Stimulated activated CD4-positive, alpha-beta T cell treated with anti-CD3 and anti-CD28 coated beads, Interleukin-2, amount 100 ng/mL, for 48 hours (primary cell): ENCODE results near the gene KIAA0930.
A peak's percentile ranks its signal among the peaks of the same experiment; 100 is the strongest.
"Not testable (repeated sequence)": the region's sequence is repeated elsewhere in the genome, so short reads cannot be mapped to it uniquely, and the experiment has no call there.

Experiments used
- DNase-seq, 2 donors: peaks; one replicate each; pipeline ENCODE4 v3.0.0-alpha.2; 2020

KIAA0930 gene

DNA sequence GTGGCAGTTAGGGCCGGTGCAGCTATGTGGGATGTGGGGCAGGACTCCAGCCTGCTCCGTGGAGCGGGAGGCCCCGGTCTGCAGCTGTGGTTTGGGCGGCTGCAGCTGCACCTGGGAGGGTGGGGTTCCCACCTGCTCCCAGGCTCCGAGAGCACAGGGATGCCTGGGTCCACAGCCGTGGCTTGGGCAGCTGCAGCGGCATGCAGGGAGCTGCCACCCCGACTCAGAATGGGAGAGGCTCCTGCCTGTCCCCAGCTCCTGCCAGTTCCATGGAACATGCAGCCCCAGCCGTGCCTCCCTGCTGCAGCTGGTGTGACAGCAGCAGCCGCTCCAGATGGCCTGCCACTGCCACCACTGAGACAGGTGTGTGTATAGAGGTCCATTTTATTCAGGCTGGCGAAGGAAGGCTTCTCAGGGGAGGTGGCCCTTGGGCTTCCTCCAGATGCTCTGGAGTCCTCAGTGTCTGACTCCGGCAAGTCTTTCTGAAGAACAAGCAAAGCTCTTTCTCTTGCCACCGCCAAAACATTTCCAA lies 22.3 kb upstream of the KIAA0930 start:
- no peak for DNase-seq

DNA sequence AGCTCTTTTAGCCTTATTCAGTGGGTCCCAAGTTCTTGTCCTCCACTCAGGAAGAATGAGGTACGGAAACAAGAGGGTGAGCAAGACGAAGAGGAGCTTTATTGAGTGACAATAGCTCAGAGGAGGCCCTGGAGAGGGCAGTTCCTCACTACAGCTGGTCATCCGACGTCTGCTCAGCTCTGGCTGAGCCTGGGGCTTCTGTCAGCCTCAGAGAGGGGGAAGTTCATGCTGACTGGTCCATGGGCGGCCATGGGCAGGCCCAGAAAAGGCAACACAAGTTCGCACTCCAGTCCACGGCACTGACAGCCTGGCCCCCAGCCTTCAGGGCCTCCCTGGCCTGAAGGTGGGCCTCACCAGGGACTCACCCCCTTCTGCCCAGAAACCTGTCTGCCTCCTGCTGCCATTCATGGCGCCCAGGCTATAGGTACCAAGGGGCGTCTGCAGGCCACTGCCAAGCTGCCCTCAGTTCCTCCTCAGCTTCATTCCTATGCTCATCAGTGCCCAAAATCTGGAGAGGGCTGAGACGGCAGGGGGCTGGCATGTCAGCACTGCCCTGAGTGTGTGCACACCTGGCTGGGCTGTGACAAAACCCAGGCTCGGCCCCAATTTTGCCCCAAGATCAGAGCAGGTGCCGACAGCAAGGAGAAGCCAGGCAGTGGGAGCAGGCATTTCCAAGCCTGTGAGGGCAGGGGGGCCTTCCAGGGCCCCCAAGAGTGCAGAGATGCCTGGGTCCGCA lies 21.7 kb upstream of the KIAA0930 start:
- no peak for DNase-seq

DNA sequence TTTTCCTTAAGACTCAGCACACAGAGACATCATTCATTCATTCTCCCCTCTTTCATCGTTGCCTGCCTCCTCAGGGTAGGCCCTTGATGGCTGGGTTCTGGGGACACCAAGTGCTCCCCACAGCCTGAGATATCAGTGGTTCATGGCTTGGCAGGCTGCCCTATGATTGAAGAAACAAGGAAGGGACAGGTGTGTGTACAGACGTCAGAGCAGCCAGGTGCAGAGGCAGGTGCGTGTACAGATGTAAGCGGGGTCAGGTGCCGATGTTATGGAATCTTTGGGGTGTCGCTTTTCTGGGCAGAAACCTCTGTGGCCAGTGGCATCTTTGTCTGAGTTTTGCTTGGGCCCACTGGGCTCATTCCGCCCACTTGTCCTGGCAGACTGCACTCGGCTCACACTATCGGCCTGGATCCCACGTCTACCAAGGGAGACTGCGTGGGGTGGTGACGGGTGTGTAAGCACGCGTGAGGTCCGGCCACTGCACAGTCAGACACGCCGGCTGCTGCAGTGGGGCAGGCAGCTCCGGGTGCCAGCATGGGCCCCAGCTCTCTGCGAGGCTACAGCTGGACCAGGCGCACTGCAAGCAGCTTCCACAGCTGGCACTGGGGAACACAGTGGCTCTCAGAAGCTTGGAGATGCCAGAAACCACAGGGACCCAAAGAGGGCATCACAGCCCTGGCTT lies 20.9 kb upstream of the KIAA0930 start:
- no peak for DNase-seq

DNA sequence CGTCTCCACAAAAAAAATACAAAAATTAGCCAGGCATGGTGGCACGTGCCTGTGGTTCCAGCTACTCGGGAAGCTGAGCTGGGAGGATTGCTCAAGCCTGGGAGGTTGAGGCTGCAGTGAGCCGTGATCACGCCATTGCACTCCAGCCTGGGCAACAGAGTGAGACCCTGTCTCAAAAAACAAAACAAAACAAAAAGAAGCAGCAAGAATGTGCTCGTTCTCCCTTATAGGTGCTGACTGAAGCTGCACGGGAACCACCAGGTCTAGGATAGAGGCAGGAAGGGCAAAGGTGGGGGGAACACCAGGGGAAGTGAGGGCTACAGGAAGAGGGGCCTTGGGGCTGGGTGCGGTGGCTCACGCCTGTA lies 19.7 kb upstream of the KIAA0930 start:
- DNase-seq, result not testable (repeated sequence)

DNA sequence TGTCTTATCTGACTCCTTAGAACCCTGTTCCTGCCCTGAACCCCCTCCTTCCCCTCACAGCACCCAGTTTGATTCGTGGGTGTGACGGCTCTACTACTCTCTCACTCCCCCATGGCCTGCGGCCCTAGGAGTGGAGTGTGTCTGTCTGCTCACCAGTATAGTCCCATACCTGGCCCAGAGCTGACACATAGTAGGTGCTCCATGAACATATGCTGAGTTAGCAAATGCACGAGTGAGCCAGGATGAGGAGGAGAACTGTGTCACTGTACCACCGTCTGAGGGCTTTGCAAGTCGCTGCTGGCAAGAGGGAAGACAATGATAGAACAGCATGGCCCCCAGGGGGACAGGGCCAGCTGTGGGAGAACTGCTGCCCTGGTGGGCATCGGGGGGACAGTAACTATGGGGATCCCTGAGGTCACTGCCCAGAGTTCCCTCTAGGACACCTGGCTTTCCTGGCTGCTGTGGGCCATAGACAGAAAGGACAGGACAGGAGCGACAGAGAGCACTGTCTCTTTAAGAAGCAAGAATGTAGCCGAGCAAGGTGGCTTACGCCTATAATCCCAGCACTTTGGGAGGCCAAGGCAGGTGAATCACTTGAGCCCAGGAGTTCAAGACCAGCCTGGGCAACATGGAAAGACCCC lies 19.2 kb upstream of the KIAA0930 start:
- no peak for DNase-seq

DNA sequence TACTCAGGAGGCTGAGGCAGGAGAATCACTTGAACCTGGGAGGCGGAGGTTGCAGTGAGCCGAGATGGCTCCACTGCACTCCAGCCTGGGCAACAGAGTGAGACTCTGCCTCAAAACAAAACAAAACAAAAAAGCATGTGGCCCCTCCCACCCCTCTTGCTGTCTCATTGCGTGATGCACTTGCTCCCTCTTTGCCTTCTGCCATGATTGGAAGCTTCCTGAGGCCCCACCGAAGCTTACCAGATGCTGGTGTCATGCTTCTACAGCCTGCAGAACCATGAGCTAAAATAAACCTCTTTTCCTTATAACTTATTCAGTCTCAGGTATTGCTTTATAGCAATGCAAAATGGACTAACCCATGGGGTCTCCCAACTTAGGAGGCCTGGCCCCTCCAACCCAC lies 17.2 kb upstream of the KIAA0930 start:
- not testable (repeated sequence) for DNase-seq

DNA sequence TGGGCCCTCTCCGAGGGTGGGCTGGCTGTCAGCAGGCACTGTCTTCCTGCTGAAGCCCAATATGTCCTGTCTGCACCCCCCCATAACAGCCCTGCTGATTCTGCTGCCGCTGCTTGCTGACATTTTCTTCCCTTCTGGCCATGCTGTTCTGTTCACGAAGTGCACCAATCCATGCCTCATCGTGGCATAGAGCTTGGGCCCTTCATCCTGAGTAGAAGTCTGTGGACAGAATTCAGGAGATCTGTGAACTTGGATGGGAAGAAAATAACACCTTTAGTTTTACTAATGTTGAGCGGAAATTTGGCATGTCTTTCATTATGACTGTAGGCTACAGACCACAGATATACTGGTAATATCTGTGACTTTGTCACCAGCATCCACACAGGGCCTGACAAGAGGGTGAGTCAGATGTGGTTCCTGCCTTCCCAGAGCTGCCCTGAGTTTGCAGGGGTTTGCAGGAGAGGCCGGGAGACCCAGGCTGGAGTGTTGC lies 14.1 kb upstream of the KIAA0930 start:
- DNase-seq, result peak in 1 of 2 donors; percentile 31

DNA sequence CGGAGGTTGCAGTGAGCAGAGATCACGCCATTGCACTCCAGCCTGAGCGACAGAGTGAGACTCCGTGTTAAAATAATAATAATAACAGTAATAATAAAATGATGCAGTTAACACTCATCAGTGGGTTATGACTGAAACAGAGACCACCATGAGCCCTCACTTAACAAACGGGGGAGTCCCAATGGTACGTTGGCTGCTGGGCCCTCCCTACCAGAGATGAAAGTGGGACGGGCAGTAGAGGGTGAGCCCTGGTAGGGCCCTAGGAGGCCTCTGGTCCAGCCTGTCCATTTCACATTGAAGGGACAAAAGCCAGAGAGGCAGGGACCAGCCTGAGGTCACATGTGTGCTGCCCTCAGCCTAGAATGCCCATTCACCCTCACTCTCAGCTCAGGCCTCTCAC lies 13.7 kb upstream of the KIAA0930 start:
- DNase-seq, result no peak

DNA sequence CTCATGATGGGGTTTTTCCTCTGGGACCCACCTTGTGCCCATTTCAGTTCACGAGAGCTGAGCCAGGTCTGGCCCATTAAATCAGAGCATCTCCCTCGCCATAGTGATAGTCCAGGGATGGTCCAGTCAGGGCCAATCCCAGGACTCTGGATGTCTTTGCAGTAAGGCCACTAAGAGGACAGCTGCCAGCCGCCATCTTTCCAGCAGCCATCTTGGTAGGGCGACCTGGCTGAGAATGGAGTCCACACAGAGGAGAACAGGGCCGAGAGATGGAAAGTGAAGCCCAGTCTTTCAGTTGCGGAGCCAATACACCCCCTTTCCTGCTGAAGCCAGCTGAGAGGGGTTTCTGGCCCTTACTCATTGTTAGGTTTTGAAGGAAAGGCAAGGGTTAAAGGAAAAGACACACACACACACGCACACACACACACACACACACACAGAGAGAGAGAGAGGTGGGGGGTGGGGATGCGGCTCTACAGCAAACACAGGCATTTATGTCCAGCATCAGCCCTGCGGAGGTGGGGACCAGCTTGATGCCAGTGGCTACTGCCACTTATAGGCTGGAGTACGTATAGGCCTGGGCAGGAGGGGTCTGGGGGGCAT lies 12.4 kb upstream of the KIAA0930 start:
- DNase-seq, result no peak

DNA sequence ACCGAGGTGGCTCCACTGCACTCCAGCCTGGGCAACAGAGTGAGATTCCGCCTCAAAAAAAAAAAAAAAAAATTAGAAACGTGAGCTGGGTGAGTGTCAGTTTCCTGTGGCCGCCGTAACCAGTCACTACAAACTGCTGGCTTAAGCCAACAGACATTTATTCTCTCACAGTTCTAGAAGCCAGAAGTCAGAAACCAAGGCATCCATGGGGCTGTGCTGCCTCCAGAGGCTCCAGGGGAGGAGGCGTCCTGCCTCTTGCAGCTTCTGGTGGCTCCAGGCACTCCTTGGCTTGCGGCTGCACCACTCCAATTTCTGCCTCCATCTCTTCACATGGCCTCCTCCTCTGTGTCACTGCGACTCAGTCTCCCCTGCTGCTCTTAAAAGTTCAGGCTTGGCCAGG lies 11.1 kb upstream of the KIAA0930 start:
- DNase-seq, result no peak

DNA sequence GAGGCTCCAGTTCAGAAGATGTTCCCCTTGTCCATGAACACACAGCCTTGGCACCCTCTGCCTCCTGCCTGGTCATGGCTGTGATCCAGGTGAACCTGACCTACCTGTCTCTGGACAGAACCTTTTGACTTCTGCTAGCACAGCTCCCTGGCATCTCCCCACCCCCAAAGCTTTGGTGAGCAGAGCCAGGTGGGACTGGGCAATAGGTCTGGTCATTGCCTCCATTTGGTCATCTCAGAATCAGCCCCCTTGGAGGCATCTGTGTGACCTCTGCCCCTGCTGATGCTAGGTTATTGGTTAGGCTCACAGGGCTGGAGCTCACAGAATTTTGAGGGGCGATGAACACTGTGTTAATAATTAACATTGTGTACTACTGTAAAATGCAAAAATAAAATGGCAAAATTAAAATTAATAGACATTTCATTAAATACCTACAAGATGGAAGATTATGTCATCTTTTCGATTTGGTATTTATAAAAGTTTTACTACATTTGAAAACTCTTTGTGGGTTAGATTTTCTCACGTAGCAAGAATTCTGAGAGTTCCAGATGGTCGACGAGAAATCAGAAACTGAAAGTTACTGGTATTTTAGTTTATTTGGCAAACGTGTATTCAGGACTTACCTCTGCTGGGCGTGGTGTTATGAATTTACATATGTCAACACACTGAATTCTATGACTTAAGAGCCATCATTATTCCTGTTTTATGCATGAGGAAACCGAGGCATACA lies 8.3 kb upstream of the KIAA0930 start:
- DNase-seq, result no peak

DNA sequence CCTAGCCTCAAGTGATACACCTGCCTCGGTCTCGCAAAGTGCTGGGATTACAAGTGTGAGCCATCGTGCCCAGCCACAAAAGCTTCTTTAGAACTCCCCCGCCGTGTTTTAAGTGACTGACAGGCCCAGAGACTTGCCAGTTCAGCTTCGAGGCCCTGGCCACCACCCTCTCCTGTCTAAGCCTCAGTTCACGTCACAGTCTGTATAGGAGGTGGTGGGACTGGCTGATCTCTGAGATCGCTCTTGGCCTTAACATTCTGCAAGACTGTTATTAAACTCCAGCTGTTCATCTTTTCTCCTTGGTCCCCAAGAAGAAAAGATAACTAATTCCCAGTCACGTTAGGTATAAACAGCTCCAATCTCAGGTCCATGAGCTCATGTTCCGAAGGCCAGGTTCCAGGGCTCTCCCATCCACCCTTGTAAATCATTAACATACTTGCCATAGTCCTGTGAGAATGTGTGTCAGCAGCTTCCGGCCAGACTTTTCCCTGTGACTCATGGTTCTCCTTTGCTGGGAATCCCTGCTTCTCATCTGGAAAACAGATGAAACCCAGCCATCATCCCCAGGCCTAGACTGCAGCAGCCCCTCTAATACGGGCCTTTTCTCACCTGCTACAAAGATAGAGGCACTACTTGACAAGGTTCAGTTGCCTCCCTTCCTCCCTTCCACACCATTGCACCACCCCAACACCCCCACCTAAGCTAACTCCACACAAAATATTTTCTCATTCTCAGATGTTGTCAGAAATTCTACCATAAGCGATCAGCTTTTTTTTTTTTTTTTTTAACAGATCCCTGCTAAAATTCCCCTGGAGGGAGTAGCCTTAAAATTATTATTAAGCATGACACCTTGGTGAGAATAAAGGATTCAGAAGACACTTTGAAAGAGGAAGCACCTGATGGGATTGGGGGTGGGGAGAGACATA lies 5.6 kb upstream of the KIAA0930 start:
- no peak for DNase-seq

DNA sequence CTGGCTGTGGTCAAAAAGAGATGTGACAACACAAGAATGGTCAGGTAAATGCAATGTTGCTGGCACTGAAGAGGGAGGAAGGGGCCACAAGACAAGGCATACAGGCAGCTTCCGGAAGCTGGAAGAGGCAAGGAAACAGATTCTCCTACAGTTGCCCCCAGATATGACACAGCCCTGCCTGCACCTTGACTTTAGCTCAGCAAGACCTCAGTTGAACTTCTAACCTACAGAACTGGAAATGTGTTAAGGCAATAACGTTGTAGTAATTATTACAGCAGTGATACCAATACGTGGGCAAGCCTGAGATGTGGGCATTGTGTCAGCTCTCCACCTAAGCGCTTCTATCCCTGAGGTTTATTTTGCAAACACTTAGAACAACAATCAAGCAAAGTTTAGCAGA lies 4.2 kb upstream of the KIAA0930 start:
- no peak for DNase-seq

DNA sequence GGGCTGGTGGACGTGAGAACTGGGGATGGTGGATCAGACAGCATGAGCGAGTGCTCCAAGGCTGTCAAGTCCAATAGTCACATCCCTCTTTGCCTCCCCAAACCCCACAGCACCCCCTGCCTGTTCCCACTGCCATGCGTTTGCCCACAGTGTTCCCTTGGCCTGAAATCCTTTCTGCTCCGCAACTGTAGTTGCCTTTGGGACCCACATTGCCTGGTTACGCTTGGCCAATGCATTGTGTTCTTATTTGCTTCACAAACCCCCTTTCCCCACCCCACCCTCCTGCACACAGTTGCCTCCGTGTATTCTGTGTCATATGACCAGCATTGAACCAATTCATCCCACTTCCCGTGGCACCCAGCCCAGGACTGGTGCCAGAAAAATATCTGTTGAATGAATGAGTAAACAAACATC lies 2.1 kb upstream of the KIAA0930 start:
- no peak for DNase-seq

DNA sequence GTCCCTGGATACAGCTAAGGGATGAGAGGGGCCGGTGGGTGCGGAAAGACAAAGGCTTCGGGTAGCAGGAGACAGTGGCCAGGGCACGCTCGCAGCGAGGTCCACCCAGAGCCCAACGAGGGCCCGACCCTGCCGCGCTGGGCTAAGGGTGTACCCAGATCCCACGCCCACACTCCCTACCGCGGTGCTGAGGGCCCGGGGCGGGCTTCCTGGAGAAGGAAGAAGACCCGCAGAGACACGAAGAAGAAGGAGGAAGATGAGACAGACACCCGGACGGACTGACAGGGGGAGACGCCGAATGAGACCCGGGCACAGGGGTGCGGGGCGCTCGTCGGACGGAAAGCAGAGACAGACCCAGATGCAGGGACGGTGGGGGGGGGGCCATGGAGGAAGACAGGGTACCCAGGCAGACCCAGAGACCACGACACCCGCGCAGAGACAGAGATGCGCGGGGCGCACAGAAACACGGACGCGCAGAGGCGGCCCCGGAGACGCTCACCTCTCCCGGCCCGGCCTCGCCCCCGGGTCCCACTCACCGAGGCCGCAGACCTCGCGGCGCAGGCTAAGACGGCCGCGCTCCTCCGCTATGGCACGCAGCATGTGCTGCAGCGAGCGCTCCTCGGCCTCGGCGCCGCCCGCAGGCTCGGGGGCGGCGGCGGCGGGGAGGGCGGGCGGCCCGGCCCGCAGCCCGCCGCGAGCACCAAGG lies 437 bp downstream of the KIAA0930 start:
- peak; percentile 19 to 27 for DNase-seq

DNA sequence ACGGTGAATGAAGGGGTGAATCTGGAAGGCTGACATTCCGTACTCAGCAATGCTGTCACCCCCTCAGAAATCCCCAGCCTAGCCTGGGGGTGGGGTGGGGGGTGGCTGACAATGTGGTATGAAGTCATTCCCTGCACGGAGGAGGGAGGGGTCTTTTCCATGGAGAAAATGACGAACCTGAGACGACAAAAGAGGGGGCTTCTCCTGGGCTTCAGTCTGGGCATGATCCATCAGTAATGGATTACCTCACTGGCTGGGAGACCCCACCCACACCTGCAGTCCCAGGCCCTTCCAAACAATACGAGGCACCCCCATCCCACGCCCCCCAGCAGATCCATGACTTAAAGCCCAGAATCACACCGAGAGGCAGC lies 1.0 kb downstream of the KIAA0930 start:
- no peak for DNase-seq

DNA sequence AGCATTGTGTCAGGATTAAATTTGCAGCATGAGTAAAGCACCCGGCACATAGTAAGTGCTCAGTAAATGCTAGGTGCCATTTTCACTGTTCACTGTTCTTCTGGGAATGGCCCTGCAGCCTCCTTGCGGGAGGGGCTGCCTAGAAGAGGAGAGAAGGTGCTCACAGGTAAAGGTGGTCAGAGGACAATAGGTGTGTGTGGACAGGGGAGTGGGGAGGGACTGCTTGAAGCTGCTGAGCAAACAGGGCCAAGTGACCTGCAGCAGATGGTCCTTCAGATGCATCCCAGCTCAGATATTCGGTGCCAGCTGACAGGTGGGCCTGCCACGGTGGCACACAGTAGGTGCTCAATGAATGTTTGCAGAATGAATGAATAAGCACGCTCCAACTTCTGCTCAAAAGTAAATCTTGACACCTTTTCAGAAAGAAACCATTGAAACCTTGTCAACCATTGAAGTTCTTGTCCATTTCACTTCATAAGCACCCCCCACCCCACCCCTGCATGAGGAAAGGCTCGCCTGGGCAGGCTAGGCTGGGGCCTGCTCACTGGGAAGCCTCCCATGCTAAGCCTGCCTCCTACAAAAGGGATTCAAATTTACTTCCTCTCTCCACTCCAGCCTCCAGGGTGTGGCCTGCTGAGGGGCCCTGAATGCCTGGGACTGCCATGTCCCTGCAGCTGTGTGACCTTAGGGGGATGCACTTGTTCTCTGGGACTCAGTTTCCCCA lies 1.6 kb downstream of the KIAA0930 start:
- DNase-seq, result no peak

DNA sequence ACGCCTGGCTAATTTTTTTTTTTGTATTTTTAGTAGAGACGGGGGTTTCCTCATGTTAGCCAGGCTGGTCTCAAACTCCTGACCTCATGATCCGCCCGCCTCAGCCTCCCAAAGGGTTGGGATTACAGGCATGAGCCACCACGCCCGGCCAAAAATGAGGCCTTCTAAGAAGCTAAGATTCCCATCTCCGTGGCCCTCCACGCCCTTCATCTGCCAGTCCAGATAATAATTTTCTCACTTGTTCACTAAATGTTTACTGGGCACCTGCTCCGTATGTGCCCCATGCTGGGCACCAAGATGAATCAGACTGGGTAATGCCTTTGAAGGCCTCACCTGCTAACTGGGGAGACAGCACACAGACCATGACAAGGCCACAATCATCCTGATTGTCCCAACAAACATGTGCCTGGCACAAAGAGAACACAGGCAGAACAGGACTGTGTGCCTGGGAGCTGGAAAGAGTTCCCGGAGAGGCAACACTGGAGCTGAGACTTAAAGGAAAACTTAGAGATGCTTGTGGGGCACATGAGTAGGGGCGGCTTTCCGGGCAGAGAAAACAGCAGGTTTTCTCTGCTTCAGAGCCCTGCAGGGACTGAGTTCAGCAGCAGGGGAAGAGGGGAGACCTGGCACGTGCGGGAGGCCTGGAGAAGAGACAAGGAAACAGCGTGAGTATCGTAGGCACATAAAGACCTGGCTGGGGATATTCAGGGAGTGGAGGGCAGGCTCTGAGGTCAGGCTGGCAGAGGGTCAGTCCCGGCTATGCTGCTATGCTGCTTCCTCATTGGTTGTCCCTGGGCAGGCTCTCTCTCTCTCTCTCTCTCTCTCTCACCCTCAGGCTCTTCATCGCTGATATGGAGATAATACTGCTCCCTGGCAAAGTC lies 2.4 kb downstream of the KIAA0930 start:
- DNase-seq, result no peak
